Measurements from ENCODE around the gene PDE6B.

GRCh38 chr4:576991-577498, 48.3 kb upstream of the PDE6B start:
- TF ChIP-seq CTCF (IDR thresholded peaks at IDR 0.05) (no peak), POLR2A (IDR thresholded peaks at IDR 0.05) (no peak)

All from thyroid gland (tissue), 4 donors.